WTC11 (cell line): Measurements from ENCODE around the gene SNX19. TPM values are rescaled to one million over a fixed set of nuclear protein-coding genes. Genes with fewer than 3 reads are reported as not detected.

Experiments used
- ATAC-seq: fragments of 200-7000 bp; cut with Tn5 transposase; 2 replicates; pipeline ENCODE4 v1.10.0; 2021; ENCODE audit warnings: mild to moderate bottlenecking, moderate library complexity
- CTCF ChIA-PET: fragments of 300-600 bp; sonication (Branson Sonifier 250); formaldehyde crosslinking; loops from one replicate; lab custom pipeline; 2021; ENCODE audit warnings: antibody characterized with exemption; lab: Charles Lee
- POLR2A ChIA-PET: fragments of 350-600 bp; sonication (Branson Sonifier 250); formaldehyde crosslinking; loops from one replicate; lab custom pipeline; 2021; ENCODE audit warnings: antibody characterized with exemption; lab: Charles Lee
- DNase-seq: peaks from one replicate; pipeline ENCODE4 v3.0.0; 2021; ENCODE audit warnings: low spot score
- H3K27ac Mint-ChIP-seq: 2 replicates; pipeline ENCODE4 v1.8.0; 2021; ENCODE audit warnings: mixed read lengths
- H3K27me3 Mint-ChIP-seq: 2 replicates; pipeline ENCODE4 v1.8.0; 2021; ENCODE audit warnings: low read depth, mild to moderate bottlenecking, moderate library complexity, mixed read lengths
- H3K36me3 Mint-ChIP-seq: 2 replicates; pipeline ENCODE4 v1.8.0; 2021; ENCODE audit warnings: mixed read lengths
- H3K4me1 Mint-ChIP-seq: 2 replicates; pipeline ENCODE4 v1.8.0; 2022; ENCODE audit warnings: mixed read lengths
- H3K4me3 Mint-ChIP-seq: 2 replicates; pipeline ENCODE4 v1.8.0; 2021; ENCODE audit warnings: mild to moderate bottlenecking, moderate library complexity, mixed read lengths
- H3K9me3 Mint-ChIP-seq: 2 replicates; pipeline ENCODE4 v1.8.0; 2021; ENCODE audit warnings: mixed read lengths
- ATF2 ChIP-seq: sonication (generic); formaldehyde crosslinking; IDR thresholded peaks from 2 replicates; pipeline ENCODE4 v1.8.1; 2022; ENCODE audit warnings: low read depth, missing genetic modification reagents, borderline replicate concordance
- CBFB ChIP-seq: sonication (generic); formaldehyde crosslinking; IDR thresholded peaks from 2 replicates; pipeline ENCODE4 v1.8.1; 2022; ENCODE audit warnings: mild to moderate bottlenecking, low read depth, missing genetic modification reagents
- ETV6 ChIP-seq: sonication (generic); formaldehyde crosslinking; IDR thresholded peaks from 2 replicates; pipeline ENCODE4 v1.8.1; 2022; ENCODE audit warnings: mild to moderate bottlenecking, missing genetic modification reagents
- FOXK1 ChIP-seq: sonication (generic); formaldehyde crosslinking; IDR thresholded peaks from 2 replicates; pipeline ENCODE4 v1.8.0; 2022; ENCODE audit warnings: mild to moderate bottlenecking, moderate library complexity, missing genetic modification reagents
- GABPB1 ChIP-seq: sonication (generic); formaldehyde crosslinking; IDR thresholded peaks from 2 replicates; pipeline ENCODE4 v1.8.1; 2023; ENCODE audit warnings: mild to moderate bottlenecking, missing genetic modification reagents
- HMGA2 ChIP-seq: fragments of 250-450 bp; sonication (Bioruptor Pico); IDR thresholded peaks from 2 replicates; pipeline ENCODE4 v1.4.0; 2021; ENCODE audit warnings: mild to moderate bottlenecking, moderate library complexity
- HMGXB4 ChIP-seq: sonication (generic); formaldehyde crosslinking; IDR thresholded peaks from 2 replicates; pipeline ENCODE4 v1.8.1; 2023; ENCODE audit warnings: mild to moderate bottlenecking, moderate library complexity, missing genetic modification reagents
- JUN ChIP-seq: sonication (generic); formaldehyde crosslinking; IDR thresholded peaks from 2 replicates; pipeline ENCODE4 v1.8.0; 2023; ENCODE audit warnings: mild to moderate bottlenecking, missing genetic modification reagents
- NFE2L1 ChIP-seq: sonication (generic); formaldehyde crosslinking; IDR thresholded peaks from 2 replicates; pipeline ENCODE4 v1.8.1; 2023; ENCODE audit warnings: missing genetic modification reagents
- NR2C2 ChIP-seq: sonication (generic); formaldehyde crosslinking; IDR thresholded peaks from 2 replicates; pipeline ENCODE4 v1.8.0; 2022; ENCODE audit warnings: mild to moderate bottlenecking, missing genetic modification reagents
- OVOL2 ChIP-seq: fragments of 250-450 bp; sonication (Bioruptor Pico); IDR thresholded peaks from 2 replicates; pipeline ENCODE4 v1.9.0; 2021; ENCODE audit warnings: mild to moderate bottlenecking, borderline replicate concordance
- PRDM15 ChIP-seq: sonication (generic); formaldehyde crosslinking; IDR thresholded peaks from 2 replicates; pipeline ENCODE4 v1.8.0; 2022; ENCODE audit warnings: missing genetic modification reagents
- TCF7 ChIP-seq: sonication (generic); formaldehyde crosslinking; IDR thresholded peaks from 2 replicates; pipeline ENCODE4 v1.8.0; 2022; ENCODE audit warnings: mild to moderate bottlenecking, low read depth, missing genetic modification reagents, moderate library complexity
- total RNA-seq: library from RNA; stranded (reverse); gene quantifications from 3 replicates; pipeline ENCODE4 v1.2.3, GENCODE V29; 2021
- TF ChIP-seq, protein P1 (sequence below): sonication (generic); formaldehyde crosslinking; IDR thresholded peaks from 2 replicates; pipeline ENCODE4 v1.8.0; 2022; ENCODE audit warnings: mild to moderate bottlenecking, missing genetic modification reagents
- TF ChIP-seq, protein P2 (sequence below): sonication (generic); formaldehyde crosslinking; IDR thresholded peaks from 2 replicates; pipeline ENCODE4 v1.8.0; 2022; ENCODE audit warnings: mild to moderate bottlenecking, missing genetic modification reagents
- TF ChIP-seq, protein P3 (sequence below): sonication (generic); formaldehyde crosslinking; IDR thresholded peaks from 2 replicates; pipeline ENCODE4 v1.8.1; 2022; ENCODE audit warnings: mild to moderate bottlenecking, missing genetic modification reagents, moderate library complexity, borderline replicate concordance
- TF ChIP-seq, protein P4 (sequence below): fragments of 250-450 bp; sonication (Bioruptor Pico); conservative IDR thresholded peaks from 2 replicates; pipeline ENCODE4 v1.9.0; 2021; ENCODE audit warnings: mild to moderate bottlenecking

Gene SNX19
- total RNA-seq, 1 experiment from 2014 or later, result 25.2 TPM

GRCh38 chr11:130850185-130850944 lies 65.9 kb downstream of the SNX19 start:
- H3K36me3 Mint-ChIP-seq, result 0 out of 2 replicates have a peak, but pooled peaks cover 3% of the 10 kb centered on the region
- ChIA-PET POLR2A (interaction anchor here (0.5 to 0.6 kb wide), 2 partner anchors 433 to 640 kb away, joined by 3 read pairs; no protein-coding TSS in a partner anchor), CTCF (interaction anchor here (0.7 to 3.1 kb wide), 2 partner anchors 12 to 415 kb away, joined by 4 to 15 read pairs; no protein-coding TSS in a partner anchor)
- H3K4me3 Mint-ChIP-seq, result no peak overlapping the region
- ATAC-seq (no peak), DNase-seq (no peak)
- TF ChIP-seq PRDM15 (CRISPR knock-in tag) (no peak), JUN (CRISPR knock-in tag) (no peak), GABPB1 (no peak), NR2C2 (CRISPR knock-in tag) (no peak), TCF7 (no peak), FOXK1 (CRISPR knock-in tag) (no peak), HMGA2 (no peak), CBFB (CRISPR knock-in tag) (no peak), ATF2 (CRISPR knock-in tag) (no peak), NFE2L1 (CRISPR knock-in tag) (no peak), OVOL2 (no peak), HMGXB4 (CRISPR knock-in tag) (no peak), ETV6 (CRISPR knock-in tag) (no peak)
- TF ChIP-seq, protein P1, sequence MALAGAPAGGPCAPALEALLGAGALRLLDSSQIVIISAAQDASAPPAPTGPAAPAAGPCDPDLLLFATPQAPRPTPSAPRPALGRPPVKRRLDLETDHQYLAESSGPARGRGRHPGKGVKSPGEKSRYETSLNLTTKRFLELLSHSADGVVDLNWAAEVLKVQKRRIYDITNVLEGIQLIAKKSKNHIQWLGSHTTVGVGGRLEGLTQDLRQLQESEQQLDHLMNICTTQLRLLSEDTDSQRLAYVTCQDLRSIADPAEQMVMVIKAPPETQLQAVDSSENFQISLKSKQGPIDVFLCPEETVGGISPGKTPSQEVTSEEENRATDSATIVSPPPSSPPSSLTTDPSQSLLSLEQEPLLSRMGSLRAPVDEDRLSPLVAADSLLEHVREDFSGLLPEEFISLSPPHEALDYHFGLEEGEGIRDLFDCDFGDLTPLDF (CRISPR knock-in tag), result no peak
- TF ChIP-seq, protein P2, sequence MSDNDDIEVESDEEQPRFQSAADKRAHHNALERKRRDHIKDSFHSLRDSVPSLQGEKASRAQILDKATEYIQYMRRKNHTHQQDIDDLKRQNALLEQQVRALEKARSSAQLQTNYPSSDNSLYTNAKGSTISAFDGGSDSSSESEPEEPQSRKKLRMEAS (CRISPR knock-in tag), result no peak
- TF ChIP-seq, protein P3, sequence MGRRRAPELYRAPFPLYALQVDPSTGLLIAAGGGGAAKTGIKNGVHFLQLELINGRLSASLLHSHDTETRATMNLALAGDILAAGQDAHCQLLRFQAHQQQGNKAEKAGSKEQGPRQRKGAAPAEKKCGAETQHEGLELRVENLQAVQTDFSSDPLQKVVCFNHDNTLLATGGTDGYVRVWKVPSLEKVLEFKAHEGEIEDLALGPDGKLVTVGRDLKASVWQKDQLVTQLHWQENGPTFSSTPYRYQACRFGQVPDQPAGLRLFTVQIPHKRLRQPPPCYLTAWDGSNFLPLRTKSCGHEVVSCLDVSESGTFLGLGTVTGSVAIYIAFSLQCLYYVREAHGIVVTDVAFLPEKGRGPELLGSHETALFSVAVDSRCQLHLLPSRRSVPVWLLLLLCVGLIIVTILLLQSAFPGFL (CRISPR knock-in tag), result no peak
- TF ChIP-seq, protein P4, sequence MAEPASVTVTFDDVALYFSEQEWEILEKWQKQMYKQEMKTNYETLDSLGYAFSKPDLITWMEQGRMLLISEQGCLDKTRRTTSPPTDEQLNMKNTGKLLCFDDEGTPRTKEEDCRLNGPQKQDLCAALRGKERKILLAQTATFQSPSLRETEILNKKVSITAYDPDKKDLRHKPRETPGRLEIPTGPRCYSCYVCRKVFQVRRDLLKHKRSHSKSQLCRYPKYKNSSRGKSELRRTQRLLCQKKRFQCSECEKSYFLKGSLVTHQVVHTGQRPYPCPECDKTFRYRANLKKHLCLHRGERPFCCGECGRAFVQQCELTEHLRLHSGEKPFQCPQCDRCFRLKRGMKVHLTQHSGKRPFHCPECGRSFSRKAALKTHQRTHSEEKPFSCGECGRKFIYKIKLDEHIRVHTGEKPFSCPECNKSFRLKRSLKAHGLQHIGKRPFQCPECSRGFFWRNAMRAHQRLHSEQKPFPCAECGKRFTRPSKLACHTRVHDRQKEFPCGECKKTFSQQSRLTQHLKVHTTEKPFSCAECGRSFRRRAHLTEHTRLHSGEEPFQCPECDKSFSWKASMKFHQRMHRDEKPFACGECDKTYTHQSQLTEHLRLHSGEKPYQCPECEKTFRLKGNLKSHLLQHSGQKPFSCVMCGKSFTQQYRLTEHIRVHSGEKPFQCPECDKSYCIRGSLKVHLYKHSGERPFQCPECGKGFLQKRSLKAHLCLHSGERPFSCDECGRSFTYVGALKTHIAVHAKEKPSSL, result no peak
- peaks cover 19% of the 10 kb centered on the region for H3K9me3 Mint-ChIP-seq
- H3K27me3 Mint-ChIP-seq, result peaks cover 4% of the 10 kb centered on the region
- H3K27ac Mint-ChIP-seq, result no peak overlapping the region
- no peaks in the 10 kb centered on the region for H3K4me1 Mint-ChIP-seq
